ENCODE results near the gene P3H2. TPM values are rescaled to one million over a fixed set of nuclear protein-coding genes. Genes with fewer than 3 reads are reported as not detected.

Gene P3H2
- total and polyA plus RNA-seq, 7 donors = 0.24 to 3.4 (median 1.2) TPM

GRCh38 chr3:190042558-190042957 lies 78.1 kb downstream of the P3H2 start:
- no peak for ATAC-seq
- TF ChIP-seq, protein P1, sequence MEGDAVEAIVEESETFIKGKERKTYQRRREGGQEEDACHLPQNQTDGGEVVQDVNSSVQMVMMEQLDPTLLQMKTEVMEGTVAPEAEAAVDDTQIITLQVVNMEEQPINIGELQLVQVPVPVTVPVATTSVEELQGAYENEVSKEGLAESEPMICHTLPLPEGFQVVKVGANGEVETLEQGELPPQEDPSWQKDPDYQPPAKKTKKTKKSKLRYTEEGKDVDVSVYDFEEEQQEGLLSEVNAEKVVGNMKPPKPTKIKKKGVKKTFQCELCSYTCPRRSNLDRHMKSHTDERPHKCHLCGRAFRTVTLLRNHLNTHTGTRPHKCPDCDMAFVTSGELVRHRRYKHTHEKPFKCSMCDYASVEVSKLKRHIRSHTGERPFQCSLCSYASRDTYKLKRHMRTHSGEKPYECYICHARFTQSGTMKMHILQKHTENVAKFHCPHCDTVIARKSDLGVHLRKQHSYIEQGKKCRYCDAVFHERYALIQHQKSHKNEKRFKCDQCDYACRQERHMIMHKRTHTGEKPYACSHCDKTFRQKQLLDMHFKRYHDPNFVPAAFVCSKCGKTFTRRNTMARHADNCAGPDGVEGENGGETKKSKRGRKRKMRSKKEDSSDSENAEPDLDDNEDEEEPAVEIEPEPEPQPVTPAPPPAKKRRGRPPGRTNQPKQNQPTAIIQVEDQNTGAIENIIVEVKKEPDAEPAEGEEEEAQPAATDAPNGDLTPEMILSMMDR (IDR thresholded peaks at IDR 0.05) = no peak
- WGBS, 3 donors = 38 to 52% (median 51%) methylated on average over 2 of the region's 2 CpGs
- intact Hi-C loops (cut with DNase I) = no loop called here
- no peaks in the 10 kb centered on the region for H3K36me3 ChIP-seq (ENCODE audit: insufficient read depth in 1 of 2, low read depth in 1 of 2)
- DNase-seq = no peak
- no peak overlapping the region for H3K4me3 ChIP-seq
- no peaks in the 10 kb centered on the region for H3K9me3 ChIP-seq
- H3K27me3 ChIP-seq (ENCODE audit: insufficient read depth in 3 of 3, low read length in 2 of 3) = peaks cover 0 to 1% (median 0%) of the 10 kb centered on the region in 3 donors
- no peak overlapping the region for H3K27ac ChIP-seq
- no peaks in the 10 kb centered on the region for H3K4me1 ChIP-seq

DNA sequence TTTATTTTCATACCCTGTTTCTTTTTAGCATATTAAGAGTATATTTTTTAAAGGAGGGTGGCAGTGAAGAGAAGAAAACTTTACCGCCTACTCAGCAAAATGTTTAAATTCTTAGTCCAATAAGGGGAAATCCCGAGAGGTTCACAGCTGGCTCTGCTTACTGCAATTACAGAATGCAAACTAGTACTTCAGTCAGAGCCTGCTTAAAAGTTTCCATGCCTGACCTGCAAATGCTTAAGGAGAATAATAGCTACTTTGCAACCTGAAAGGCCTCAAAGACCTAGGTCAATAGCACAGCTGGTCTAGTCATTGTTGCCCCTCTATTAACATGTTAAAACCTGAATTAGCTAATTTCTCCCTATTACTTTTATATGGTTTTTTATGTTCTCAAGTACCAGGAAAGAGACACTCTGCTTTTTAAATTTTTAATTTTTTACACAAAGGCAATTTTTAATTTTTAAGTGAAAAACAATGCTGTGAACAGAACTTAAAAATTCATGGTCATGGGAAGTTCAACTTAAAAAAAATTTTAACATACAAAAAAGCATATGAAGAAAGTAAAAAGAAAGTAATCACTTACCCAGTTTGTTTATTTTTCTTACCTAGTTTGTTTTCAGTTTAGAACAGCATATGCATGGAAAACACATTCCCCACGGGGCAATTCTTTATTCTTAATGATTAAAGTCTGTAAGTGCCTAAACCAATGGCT lies 79.2 kb downstream of the P3H2 start:
- TF ChIP-seq, protein P1 (IDR thresholded peaks at IDR 0.05) = no peak
- Histone ChIP-seq H3K4me1 (no peaks in the 10 kb centered on the region), H3K4me3 (no peak overlapping the region), H3K9me3 (no peaks in the 10 kb centered on the region), H3K36me3 (ENCODE audit: insufficient read depth in 1 of 2, low read depth in 1 of 2) (no peaks in the 10 kb centered on the region), H3K27ac (no peak overlapping the region), H3K27me3 (ENCODE audit: insufficient read depth in 3 of 3, low read length in 2 of 3) (no peaks in the 10 kb centered on the region)
- no peak for ATAC-seq
- WGBS, 3 donors = 38 to 49% (median 39%) methylated on average over 3 of the region's 3 CpGs
- DNase-seq = no peak
- intact Hi-C loops (cut with DNase I) = no loop called here

DNA sequence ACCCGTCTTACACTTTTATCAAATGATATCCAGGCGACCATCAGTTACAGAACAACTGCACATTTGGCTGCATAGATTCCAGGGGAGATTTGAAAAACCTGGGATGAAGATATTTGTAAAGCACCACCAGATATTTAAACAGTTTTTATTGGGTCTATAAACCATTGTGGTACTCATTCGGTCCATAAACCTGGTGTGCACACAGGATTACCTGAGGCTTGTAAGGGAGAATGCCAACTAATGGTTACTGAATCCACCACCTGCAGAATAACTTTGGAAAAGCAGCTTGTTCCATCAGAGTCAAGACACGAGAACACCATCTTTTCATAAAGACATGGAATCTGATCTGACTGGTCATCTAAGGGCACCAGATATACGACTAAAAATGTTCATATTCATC lies 80.6 kb downstream of the P3H2 start:
- TF ChIP-seq, protein P1 (IDR thresholded peaks at IDR 0.05) = no peak
- DNase-seq = no peak
- no peak overlapping the region for H3K4me3 ChIP-seq
- intact Hi-C loops (cut with DNase I) = no loop called here
- no peak for ATAC-seq
- H3K4me1 ChIP-seq = no peaks in the 10 kb centered on the region
- H3K9me3 ChIP-seq = no peaks in the 10 kb centered on the region
- 69 to 76% (median 71%) methylated on average over 5 of the region's 5 CpGs for WGBS, 3 donors
- H3K27ac ChIP-seq = no peak overlapping the region
- H3K36me3 ChIP-seq (ENCODE audit: insufficient read depth in 1 of 2, low read depth in 1 of 2) = no peaks in the 10 kb centered on the region
- H3K27me3 ChIP-seq (ENCODE audit: insufficient read depth in 3 of 3, low read length in 2 of 3) = no peaks in the 10 kb centered on the region

DNA sequence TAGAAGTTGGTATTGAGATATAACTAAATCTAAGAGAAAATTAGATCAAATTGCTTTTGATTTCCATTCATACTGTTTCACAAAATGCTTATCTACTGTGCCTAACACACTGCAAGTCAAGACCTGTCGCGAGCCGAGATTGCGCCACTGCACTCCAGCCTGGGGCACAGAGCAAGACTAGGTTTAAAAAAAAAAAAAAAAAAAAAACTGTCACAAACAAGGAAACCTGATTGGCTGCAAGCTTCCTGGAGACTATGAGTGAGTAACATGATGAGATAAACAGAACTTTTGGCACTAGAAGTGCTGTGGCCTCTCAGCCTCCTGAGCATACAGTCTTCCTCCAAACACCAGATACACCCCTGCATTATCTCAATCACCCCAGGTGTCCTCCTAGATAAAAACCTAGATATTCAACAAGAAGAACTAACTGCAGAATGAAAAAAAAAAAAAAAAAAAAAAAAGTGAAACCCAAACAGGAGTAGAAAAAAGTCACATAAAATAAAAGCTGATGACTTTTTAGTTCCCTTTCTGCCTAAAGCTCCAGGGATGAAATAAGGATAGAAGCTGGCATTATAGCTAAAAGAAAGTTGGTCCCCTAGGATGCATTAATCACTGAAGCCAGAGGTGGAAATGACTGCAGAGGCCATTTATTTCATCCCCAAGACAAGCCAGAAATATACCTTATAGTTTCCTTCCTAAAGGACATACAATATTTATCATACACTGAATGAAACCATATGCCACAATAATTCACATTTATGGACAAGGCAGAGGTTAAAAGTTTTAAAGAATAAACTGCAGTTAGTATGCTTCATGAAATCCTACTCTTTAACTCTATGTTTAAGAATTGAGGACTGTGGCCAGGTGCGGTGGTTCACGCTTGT lies 82.4 kb downstream of the P3H2 start:
- DNase-seq = peak in 1 of 2 donors; percentile 35
- Histone ChIP-seq H3K27ac (no peak overlapping the region), H3K4me3 (no peak overlapping the region), H3K9me3 (no peaks in the 10 kb centered on the region), H3K4me1 (no peaks in the 10 kb centered on the region), H3K36me3 (ENCODE audit: insufficient read depth in 1 of 2, low read depth in 1 of 2) (no peaks in the 10 kb centered on the region), H3K27me3 (ENCODE audit: insufficient read depth in 3 of 3, low read length in 2 of 3) (no peaks in the 10 kb centered on the region)
- intact Hi-C loops (cut with DNase I) = no loop called here
- TF ChIP-seq, protein P1 (IDR thresholded peaks at IDR 0.05) = no peak
- ATAC-seq = no peak
- 69 to 76% (median 70%) methylated on average over 6 of the region's 6 CpGs for WGBS, 3 donors
